Stimulated activated CD8-positive, alpha-beta memory T cell treated with anti-CD3 and anti-CD28 coated beads, Interleukin-4, amount 100 ng/mL, for 4 hours (primary cell): ENCODE results near the gene RAD50.

Experiments used
- DNase-seq, 2 donors: peaks; one replicate each; pipeline ENCODE4 v3.0.0-alpha.2; 2020; ENCODE audit warnings: low read depth in 2 of 2, low spot score in 1 of 2

RAD50 gene

GRCh38 chr5:132659598-132660493 is 103.1 kb downstream of the RAD50 start:
- no peak for DNase-seq

GRCh38 chr5:132661231-132662003 is 104.6 kb downstream of the RAD50 start:
- no peak for DNase-seq

GRCh38 chr5:132662004-132662401 is 105.2 kb downstream of the RAD50 start:
- DNase-seq: no peak

GRCh38 chr5:132662925-132663770 is 106.4 kb downstream of the RAD50 start:
- DNase-seq: no peak

- no peak for DNase-seq
Measured at GRCh38 chr5:132663771-132664695, 107.3 kb downstream of the RAD50 start.

- DNase-seq: no peak
Measured at GRCh38 chr5:132664696-132665209, 108.0 kb downstream of the RAD50 start.

GRCh38 chr5:132665574-132666080 is 108.8 kb downstream of the RAD50 start:
- DNase-seq: no peak

- no peak for DNase-seq
Measured at GRCh38 chr5:132666310-132667123, 109.7 kb downstream of the RAD50 start.

GRCh38 chr5:132667309-132667708 is 110.5 kb downstream of the RAD50 start:
- DNase-seq: no peak

- DNase-seq: no peak
Measured at GRCh38 chr5:132667761-132668705, 111.3 kb downstream of the RAD50 start.

- DNase-seq: no peak
Measured at GRCh38 chr5:132668706-132669454, 112.1 kb downstream of the RAD50 start.

GRCh38 chr5:132669455-132669820 is 112.7 kb downstream of the RAD50 start:
- DNase-seq: no peak

GRCh38 chr5:132669966-132670882 is 113.4 kb downstream of the RAD50 start:
- no peak for DNase-seq

- no peak for DNase-seq
Measured at GRCh38 chr5:132671000-132671399, 114.2 kb downstream of the RAD50 start.

- no peak for DNase-seq
Measured at GRCh38 chr5:132673488-132673887, 116.7 kb downstream of the RAD50 start.
